HG03039 (cell line): ENCODE data around the gene ZMYND11.
"Not testable (repeated sequence)": the region's sequence is repeated elsewhere in the genome, so short reads cannot be mapped to it uniquely, and the experiment has no call there.

ENCODE experiments used
- ATAC-seq: cut with Tn5 transposase; IDR thresholded peaks from one replicate; pipeline ENCODE4 v1.9.1; 2021; ENCODE audit warnings: mild to moderate bottlenecking, moderate library complexity; ENCODE audit not compliant: unreplicated experiment

ZMYND11 gene

GRCh38 chr10:279232-279631 is 144.0 kb downstream of the ZMYND11 start:
- no peak for ATAC-seq

DNA sequence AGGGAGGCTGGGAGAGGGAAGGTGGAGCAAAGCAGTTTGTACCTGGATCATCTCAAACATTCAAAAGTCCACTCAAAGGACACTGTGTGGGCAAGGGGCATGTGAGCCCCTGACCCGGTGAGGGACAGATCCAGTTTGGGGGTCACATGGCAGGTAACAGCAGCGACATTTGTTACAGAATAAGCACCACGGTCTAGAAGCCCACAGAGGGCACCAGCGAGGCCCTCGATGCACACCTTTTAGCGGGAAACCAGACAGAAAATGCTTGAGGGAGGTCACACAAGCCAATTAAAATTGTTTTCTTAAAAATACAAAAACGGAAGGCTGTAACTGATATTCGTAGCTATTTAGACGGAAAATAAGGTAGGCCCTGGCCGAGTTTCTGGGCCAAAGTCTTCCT is 144.4 kb downstream of the ZMYND11 start:
- ATAC-seq, result no peak

DNA sequence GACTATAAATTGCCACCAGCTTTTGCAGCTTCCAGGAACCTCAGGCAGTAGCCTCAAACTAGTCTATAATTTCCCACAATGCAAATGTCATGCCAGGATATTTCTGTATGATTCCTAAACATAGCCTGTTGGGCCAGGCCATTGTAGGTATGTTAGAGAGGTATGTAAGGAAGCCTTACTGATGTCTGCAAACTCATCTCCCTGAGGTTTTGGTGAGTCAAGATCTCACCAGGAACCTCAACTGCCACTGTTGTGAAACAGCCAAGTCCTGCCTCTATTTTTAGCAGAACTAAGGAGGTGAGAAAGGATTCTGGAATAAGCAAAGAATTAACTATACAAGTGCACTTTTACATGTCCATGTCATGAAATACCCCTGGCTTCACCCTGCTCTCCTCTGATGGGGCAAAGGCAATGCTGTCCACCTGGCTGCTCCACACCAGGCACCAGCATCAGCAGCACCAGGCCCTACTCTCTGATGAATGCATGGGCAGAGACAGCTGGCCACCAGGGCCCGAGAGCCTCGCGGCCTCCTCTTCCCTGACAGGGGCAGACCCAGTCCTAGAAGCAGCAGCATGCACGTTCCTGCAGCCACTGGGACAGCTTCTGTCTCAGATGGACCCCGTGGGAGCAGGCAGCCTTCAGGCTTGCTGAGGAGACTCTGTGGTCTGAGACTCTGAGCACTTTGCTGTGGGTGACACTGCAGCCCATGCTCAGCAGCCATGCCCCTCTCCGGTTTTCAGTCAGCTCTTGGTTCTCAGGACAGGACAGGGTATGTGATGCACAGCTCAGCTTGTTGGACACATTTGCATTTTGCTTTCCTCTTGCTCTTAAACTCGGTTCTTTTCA is 147.3 kb downstream of the ZMYND11 start:
- no peak for ATAC-seq

DNA sequence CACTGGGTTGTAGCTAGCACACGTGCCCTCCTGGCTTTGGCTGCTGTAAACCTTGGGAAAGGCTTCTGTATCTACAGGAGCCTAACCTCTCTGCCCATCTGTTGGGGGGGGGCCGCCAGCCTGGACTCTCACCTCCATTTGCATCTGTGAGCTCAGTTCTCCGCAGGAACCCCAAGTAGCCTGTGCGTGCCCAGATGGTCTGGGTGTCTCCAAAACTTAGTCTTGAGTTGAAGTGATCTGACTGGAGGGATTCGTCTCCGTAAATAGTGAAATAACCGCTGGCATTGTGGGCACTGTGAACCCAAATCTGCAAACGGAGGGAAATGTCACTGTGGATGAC is 147.9 kb downstream of the ZMYND11 start:
- ATAC-seq, result no peak

DNA sequence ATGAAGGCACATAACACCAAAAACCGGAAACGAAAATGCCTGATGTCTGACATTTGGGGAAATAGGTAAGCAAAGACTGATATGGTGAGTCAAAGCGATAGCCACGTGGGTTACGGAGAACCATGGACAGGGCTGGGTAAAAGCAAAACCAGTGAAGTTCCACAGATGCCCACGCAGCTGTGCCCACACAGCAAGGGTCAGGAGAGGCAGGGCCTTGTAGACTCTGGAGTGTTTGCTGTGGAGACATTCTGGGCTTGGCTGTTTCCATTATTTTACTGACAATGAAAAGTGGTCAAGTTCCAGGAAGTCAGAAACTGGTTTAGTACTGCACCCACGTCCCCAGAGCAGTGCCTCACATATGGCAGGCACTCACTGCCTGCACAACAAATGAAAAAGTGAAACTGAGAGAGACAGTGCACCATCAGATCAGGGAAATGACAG is 148.7 kb downstream of the ZMYND11 start:
- ATAC-seq, result peak; percentile 73

- no peak for ATAC-seq
These were observed 150.0 kb downstream of the ZMYND11 start for GRCh38 chr10:285216-285615.

- ATAC-seq, result no peak
These were observed 151.9 kb downstream of the ZMYND11 start for GRCh38 chr10:287026-287709.

DNA sequence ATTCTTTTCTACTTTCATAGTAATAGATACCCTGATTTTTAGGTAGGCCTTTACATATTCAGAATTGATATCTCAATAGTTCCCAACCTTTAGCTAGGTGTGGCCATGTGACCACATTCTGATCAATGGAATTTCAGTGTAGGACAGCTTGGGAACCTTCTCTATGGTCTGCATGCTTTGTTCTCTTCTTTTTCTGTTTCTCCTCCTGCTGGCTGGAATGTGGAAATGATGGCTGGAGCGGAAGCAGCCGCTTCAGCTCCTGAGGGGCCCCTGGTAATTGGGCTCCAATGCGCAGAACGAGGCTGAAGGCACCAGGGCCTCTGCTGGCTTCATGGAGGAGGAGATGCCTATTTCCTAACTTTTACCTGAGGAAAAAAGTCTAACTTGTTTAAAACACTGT is 152.6 kb downstream of the ZMYND11 start:
- ATAC-seq, result no peak

- no peak for ATAC-seq
These were observed 153.3 kb downstream of the ZMYND11 start for GRCh38 chr10:288316-289200.

GRCh38 chr10:289581-289980 is 154.3 kb downstream of the ZMYND11 start:
- no peak for ATAC-seq

GRCh38 chr10:290026-290725 is 154.9 kb downstream of the ZMYND11 start:
- no peak for ATAC-seq

DNA sequence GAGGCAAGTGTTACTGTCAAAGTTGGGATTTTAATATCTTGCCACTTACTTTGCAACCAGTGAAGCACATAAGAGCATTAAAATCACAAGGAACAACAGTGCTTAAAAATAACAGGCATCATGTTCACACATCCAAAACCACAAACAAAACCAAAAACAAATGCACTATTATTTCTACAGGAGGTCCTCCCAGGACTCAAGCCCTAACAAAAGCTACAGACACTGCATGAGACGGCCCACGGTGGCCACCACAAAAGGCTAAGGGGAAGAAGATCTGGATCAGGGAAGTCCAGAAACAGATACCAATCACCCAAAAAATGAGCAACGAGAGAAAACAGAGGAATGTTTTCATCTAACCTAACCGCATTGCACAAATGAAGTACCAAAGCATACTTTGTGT is 158.4 kb downstream of the ZMYND11 start:
- no peak for ATAC-seq

GRCh38 chr10:297567-297966 is 162.3 kb downstream of the ZMYND11 start:
- no peak for ATAC-seq

GRCh38 chr10:298033-298432 is 162.8 kb downstream of the ZMYND11 start:
- no peak for ATAC-seq

- ATAC-seq, result no peak
These were observed 164.3 kb downstream of the ZMYND11 start for GRCh38 chr10:299512-299911.

DNA sequence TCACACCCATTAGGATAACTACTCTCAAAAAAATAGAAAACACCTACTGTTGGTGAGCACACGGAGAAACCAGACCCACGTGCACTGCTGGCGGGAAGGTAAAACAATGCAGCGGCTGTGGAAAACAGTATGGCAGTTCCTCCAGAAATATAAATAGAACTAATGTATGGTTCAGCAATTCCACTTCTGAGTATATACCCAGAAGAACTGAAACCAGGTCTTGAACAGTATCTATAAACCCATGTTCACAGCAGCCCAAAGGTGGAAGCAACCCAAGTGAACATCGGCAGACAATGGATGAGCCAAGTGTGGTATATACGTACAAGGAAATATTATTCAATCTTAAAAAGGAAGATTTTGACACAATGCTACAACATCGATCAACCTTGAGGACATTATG is 164.7 kb downstream of the ZMYND11 start:
- no peak for ATAC-seq

GRCh38 chr10:300580-300979 is 165.3 kb downstream of the ZMYND11 start:
- not testable (repeated sequence) for ATAC-seq

- ATAC-seq, result no peak
These were observed 166.3 kb downstream of the ZMYND11 start for GRCh38 chr10:301536-301935.
